RWPE1 (cell line): ENCODE results near the gene ADD2.

Source experiments
- CTCF ChIA-PET: fragments of 350-600 bp; sonication (Branson Sonifier 250); formaldehyde crosslinking; extraction: SDS; loops from one replicate; lab custom pipeline; 2021; lab: Yijun Ruan, JAX
- POLR2A ChIA-PET: fragments of 400-600 bp; formaldehyde crosslinking; extraction: SDS; loops from one replicate; lab custom pipeline; 2020; ENCODE audit warnings: antibody characterized with exemption; ENCODE audit not compliant: low non-redundant PET; lab: Yijun Ruan, JAX
- DNase-seq: peaks from one replicate; pipeline ENCODE4 v3.0.0; 2012; ENCODE audit warnings: low spot score
- H3K27ac ChIP-seq: fragments of 450-650 bp; 2 replicates; pipeline ENCODE4 v1.5.1; 2017
- TF ChIP-seq, protein P1 (sequence below): fragments of 450-650 bp; conservative IDR thresholded peaks from 2 replicates; pipeline ENCODE4 v1.5.1; 2017; ENCODE audit warnings: low read depth, mild to moderate bottlenecking

ADD2 gene

DNA sequence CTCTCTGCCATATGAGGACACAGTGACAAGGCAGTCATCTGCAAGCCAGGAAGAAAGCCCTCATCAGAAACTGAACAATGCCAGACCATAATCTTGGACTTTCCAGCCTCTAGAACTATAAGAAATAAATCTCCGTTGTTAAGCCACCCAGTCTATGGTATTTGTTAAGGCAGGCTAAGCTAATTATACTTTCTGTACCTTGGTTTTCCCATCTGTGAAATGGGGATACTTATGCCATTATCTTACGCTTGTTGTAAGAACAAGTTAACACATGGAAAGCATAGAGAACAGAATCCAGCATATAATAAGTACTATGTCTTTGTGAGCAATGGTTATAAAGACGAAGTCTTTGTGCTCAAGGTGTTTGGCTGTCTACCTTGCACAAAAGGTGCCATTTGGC is 8.3 kb upstream of the ADD2 start:
- no peak overlapping the region for H3K27ac ChIP-seq
- ChIA-PET CTCF (no interaction called here), POLR2A (no interaction called here)
- TF ChIP-seq, protein P1, sequence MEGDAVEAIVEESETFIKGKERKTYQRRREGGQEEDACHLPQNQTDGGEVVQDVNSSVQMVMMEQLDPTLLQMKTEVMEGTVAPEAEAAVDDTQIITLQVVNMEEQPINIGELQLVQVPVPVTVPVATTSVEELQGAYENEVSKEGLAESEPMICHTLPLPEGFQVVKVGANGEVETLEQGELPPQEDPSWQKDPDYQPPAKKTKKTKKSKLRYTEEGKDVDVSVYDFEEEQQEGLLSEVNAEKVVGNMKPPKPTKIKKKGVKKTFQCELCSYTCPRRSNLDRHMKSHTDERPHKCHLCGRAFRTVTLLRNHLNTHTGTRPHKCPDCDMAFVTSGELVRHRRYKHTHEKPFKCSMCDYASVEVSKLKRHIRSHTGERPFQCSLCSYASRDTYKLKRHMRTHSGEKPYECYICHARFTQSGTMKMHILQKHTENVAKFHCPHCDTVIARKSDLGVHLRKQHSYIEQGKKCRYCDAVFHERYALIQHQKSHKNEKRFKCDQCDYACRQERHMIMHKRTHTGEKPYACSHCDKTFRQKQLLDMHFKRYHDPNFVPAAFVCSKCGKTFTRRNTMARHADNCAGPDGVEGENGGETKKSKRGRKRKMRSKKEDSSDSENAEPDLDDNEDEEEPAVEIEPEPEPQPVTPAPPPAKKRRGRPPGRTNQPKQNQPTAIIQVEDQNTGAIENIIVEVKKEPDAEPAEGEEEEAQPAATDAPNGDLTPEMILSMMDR, result no peak
- no peak for DNase-seq

DNA sequence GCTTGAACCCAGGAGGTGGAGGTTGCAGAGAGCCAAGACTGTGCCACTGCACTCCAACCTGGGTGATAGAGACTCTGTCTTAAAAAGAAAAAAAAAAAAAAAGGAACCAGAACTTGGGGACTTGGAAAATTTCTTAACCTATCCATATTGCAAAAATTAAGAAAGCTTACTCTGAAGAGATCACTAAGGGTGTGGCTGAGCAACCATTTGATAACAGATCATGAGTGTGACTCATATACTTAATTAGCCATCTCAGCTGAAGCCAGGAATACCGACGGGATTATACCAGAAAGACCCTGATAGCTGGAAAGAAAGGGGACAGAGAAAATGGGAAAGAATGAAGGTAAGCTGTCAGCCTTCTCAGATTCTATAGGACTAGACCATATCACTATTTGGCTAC is 7.1 kb upstream of the ADD2 start:
- ChIA-PET POLR2A (no interaction called here), CTCF (interaction anchor here (0.6 to 1.0 kb wide), 2 partner anchors 100 to 1178 kb away, joined by 3 to 4 read pairs; no protein-coding TSS in a partner anchor)
- no peak for DNase-seq
- TF ChIP-seq, protein P1, result no peak
- no peak overlapping the region for H3K27ac ChIP-seq

DNA sequence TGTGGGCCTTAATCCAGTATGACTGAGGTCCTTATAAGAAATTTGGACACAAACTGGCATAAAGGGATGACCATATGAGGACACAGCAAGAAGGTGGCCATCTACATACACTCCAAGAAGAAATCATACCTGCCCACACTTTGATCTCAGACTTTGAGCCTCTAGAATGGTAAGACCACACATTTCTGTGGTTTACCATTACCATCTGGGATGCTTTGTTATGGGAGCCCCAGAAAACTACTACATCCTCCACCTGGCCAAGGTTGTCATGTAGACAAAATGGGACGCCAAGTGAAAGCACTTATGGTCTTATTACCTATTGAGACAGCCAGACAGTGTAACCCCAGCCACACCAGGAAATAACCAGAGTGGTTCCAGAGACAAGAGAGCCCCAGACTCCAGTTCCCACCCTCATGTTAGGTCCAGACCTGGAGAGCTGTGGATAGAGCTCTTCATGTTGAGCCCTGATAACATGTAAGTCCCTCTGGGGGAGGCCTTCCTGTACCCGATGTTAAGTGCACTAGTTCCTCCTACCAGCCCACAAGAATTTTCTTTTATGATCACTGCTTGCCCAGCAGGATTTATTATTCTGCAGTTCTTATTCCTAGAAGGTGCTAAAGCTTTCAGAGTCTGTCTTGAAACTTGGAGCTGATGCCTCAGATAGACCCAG is 4.6 kb upstream of the ADD2 start:
- TF ChIP-seq, protein P1, result no peak
- no peak overlapping the region for H3K27ac ChIP-seq
- CTCF ChIA-PET, result interaction anchor here (0.7 kb wide), 1 partner anchor 1059 kb away, joined by 3 read pairs; no protein-coding TSS in a partner anchor
- POLR2A ChIA-PET, result no interaction called here
- DNase-seq, result no peak

DNA sequence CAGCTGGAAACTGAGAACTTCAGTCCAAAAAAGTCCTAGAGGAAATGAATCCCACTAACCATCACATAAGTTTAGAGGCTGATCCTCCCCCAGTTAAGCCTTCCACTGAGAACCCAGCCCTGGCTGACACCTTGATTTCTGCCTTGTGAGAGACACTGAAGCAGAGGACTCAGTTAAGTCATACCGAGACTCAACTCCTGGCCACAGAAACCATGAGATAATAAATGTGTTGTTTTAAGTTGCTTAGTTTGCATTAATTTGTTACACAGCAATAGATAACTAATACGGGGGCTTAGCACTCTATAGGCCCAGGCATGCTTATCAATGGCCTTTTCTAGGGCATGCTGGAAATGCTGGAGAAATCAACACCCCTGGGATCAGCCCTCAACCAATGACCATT is 3.4 kb upstream of the ADD2 start:
- TF ChIP-seq, protein P1, result no peak
- no peak for DNase-seq
- CTCF ChIA-PET, result no interaction called here
- POLR2A ChIA-PET, result no interaction called here
- no peak overlapping the region for H3K27ac ChIP-seq

DNA sequence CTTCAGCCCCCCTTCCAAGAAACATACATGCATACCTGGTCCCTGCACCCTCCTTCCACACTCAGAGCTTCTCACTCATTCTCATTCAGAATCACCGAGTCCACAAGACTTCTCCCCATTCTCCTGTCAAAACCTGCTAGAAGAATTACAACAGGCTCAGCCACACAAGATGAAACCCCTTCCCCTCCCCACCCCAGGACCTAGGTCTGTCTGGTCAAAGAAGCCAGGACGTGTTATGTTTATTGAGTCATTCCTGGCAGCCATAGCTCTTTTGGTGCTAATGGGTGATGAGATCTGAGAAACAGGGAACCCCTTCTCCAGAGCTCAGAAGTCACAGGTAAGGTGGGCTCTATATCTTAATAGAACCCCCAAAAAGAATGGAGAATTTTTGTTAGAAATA is 1.4 kb upstream of the ADD2 start:
- TF ChIP-seq, protein P1, result no peak
- ChIA-PET POLR2A (no interaction called here), CTCF (interaction anchor here (1.1 kb wide), 1 partner anchor 82 kb away, joined by 3 read pairs; no protein-coding TSS in a partner anchor)
- no peak overlapping the region for H3K27ac ChIP-seq
- no peak for DNase-seq

DNA sequence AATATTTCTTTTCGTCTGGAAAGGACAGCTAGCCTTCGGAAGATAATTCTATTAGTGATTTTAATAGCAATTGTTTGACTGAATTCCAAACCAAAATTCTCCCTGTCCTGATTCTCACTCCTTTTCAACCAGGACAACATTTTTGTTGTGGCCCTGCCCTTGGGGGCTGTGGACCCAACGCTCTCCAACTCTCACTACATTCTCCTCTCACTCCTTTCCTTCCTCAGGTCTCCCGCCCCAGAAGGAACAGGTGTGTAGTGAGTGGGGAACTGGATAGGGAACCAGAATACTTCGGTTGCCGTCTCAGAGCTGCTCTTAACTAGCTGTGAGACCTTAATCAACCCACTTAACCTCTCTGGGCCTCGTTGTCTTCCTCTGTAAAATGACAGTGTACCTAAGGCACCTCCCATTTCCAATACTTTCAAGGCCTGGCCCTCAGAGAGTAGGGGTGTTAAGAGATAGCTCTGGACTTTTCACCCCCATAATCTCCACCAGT is 638 bp upstream of the ADD2 start:
- POLR2A ChIA-PET, result no interaction called here
- TF ChIP-seq, protein P1, result no peak
- CTCF ChIA-PET, result interaction anchor here (0.5 to 1.3 kb wide), 9 partner anchors 10 to 928 kb away, joined by 3 to 6 read pairs (median 3); no protein-coding TSS in a partner anchor
- H3K27ac ChIP-seq, result no peak overlapping the region
- no peak for DNase-seq
